NCI-H345 treated with DMSO at 0.1 percent for 48 hours (cell line): ENCODE measurements around the gene SNRPB2.
A peak's percentile ranks its signal among the peaks of the same experiment; 100 is the strongest.

Experiments
- DNase-seq: peaks from one replicate; lab custom pipeline; 2025; ENCODE audit not compliant: unreplicated experiment; lab: John Stamatoyannopoulos, UW

Gene SNRPB2

DNA sequence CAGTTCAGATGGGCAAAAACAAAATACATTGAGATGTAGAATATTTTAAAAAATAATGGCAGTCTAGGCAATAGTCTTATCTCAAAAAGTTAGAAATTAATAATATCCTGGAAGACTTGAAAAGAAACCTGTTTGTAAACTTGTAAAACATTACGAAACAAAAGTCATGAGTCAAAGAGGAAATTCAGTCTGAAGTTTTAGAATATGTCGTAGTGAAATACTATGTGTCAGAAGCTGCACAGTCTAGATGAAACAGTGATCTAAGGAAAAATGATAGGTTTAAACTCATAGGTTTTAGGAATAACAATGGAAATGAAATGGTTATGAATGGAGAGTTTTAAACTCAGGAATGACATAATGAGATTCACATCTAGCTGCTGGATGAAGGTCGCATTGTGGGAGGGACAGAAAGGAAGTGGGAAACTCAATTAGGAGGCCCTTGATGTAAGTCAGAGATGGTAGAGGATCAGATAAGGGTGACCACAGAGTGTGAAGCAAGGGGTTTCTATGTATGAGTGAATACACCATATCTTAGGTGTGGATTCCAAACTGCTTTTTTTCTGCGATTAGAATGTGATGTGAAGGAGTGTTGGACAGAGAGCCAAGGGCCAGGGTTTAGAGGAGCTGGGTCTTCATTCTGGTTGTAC lies 2.8 kb downstream of the SNRPB2 start:
- no peak for DNase-seq

DNA sequence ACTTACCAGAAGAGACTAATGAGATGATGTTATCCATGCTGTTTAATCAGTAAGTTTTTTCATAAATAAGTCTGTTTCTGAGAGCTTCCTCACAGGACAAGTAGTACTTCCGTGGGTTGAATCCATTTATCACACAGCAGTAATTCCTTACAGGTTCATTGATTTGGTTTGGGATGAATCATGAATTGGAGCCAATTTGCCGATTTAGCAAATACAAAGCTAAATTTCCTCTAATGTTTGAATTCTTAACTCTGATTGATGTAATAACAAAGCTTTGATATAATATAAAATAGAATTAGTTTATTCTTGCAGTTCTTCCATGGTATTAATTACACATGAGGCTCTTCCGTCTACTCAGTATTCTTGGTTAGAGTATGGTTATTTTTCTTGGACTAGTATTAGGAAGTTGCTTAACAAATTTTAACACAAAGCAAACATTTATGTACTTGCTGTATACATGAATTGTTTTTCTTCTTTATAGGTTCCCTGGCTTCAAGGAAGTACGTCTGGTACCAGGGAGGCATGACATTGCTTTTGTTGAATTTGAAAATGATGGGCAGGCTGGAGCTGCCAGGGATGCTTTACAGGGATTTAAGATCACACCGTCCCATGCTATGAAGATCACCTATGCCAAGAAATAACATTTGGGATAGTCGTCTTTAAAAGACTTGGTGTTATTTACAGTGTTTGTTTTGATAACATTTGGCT lies 10.7 kb downstream of the SNRPB2 start:
- no peak for DNase-seq

DNA sequence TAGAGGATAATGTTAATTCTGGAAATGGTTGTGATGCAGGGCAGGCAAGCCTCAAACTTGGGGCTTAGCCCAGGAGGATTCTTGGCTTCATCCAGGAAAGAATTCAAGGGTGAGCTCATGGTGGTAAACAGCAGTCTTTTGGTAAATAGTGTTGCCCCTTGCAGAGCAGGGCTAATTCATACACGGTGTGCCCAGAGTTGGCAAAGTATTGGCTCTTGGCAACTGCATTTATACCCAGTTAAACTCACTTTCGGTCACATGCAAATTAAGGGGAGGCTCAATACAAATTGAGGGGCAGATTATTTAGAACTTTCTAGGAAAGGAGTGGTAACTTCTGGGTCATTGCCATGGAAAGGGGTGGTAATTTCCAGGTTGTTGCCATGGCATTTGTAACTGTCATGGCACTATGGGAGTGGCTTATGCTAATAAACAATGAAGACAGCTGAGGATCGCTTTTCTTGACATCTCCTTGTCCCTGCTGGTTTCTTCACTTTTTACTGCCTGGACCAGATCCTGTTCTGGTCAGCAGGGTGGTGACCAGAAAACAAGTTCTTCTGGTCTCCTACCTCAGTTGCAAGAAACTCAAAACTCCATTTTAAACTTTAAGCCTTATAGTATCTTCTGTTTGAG lies 14.5 kb downstream of the SNRPB2 start:
- DNase-seq = no peak

DNA sequence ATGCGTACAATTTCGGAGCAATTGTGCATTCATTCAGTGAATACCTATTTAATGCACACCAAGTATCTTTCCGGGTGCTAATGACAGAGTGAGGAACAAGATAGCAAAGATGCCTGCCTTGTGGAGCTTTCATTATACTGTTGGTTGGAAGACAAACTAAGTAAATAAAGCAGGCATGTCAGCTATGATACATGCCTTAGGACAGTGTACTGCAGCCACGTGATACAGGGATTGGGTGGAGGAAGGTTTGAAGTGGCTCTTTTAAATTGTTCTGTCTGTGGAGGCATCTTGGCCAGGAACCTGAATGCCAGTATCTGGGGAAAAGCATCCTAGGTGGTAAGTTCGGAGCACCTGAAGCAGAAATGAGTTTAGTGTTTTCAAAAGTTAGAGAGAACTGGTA lies 15.4 kb downstream of the SNRPB2 start:
- no peak for DNase-seq

DNA sequence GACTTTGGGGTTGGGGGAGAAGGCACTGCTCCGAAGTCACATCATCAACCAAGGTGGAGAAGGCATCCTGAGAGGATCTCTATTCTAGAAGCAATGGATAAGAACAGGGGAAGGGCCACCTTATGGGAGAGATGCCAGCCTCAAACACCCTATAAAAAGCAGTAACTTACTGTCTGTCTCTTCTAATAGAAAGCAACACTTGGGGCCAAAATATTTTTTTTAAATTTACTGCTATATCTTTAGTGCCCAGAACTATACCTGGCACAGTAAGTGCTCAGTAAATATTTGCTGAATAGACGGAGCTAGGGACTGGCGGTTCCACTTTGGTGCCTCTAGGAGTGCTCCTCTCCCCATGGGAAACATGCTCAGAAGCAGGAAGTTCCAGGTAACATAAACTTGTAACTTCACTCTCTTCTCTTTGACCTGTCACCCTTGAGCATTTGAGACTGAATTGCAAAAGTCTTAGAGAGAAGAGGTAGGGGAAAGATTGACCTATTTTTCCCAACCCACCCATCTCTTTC lies 17.5 kb downstream of the SNRPB2 start:
- DNase-seq = peak; percentile 27

DNA sequence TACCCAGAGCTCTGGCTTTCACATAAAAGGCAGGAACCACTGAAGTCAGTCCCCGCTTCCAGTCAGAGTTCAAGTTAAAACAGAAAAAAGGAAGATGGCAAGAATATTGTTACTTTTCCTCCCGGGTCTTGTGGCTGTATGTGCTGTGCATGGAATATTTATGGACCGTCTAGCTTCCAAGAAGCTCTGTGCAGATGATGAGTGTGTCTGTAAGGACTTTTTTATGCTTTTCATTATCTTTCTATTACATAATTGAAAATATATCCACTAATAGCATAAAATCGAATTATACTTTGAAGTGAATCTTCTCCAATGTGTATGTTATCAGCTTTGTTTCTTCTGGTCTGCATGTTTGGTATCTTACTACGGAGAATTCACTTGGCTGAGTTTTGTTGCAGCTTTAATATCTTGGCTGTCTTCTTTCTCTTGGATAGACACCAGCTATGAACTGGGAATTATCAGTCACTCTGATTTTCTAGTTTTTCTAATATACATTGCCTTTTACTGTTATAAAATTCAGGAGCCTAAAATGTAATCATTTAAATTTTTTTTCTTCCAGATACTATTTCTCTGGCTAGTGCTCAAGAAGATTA lies 18.6 kb downstream of the SNRPB2 start, which contains the start of gene OTOR:
TSS of gene OTOR (plus strand) at position 51 of the 593 bp plus-strand sequence. CDS start at position 95, 44 bp downstream.
- DNase-seq = no peak

DNA sequence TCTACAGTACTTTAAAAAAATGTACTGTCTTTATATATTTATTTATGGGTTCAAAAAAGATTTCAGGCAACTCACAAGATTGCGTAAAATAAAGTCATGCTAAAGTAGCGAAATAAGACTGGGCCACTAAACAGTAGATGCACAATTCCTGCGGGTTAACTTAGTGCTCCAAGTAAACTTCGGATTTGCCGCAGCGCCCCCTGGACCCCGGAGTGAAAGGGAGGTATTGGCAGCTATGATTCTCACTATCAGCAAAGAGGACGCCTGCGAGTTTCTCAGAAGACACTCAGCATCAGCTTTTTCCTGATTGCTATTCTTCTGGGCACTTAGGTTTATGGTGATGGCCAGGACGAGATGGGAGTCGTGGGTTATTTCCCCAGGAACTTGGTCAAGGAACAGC lies 19.7 kb downstream of the SNRPB2 start:
- DNase-seq = no peak

DNA sequence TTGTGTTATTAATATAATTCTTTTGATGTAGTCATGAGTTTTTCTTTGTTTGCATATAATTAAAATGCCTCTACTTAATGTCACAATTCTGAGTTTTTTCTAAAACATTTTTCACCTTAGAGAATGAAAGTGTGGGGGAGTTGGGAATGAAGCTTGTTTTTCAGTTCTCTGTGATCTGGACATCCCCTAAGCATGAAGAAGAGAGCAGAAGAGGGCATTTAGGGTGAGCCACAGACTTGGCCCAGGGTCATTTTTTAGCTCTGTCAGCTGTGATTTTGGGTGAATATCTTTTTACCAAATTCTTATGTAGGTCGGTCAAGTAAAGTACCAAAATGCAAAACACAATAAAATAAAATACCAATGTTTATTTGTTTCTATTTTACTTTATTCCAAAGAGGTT lies 22.3 kb downstream of the SNRPB2 start:
- no peak for DNase-seq

DNA sequence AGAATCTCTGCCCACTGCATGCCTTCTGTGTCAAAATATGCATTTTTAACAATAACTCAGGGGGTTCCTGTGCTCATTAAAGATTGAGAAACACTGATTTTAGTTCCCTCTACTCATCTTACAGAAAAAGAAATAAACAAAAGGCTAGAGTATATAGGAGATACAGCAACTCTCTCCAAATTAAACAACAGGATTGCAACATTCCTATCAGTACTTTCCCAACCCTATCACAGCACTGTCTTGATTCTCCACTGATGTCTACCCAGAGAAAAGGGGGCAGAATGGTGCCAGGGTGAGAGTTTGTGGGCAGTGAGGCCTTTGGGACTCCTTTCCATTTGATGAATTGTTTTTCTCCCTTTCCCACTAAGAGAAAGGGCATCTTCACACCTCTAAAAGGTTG lies 23.1 kb downstream of the SNRPB2 start:
- DNase-seq = no peak

DNA sequence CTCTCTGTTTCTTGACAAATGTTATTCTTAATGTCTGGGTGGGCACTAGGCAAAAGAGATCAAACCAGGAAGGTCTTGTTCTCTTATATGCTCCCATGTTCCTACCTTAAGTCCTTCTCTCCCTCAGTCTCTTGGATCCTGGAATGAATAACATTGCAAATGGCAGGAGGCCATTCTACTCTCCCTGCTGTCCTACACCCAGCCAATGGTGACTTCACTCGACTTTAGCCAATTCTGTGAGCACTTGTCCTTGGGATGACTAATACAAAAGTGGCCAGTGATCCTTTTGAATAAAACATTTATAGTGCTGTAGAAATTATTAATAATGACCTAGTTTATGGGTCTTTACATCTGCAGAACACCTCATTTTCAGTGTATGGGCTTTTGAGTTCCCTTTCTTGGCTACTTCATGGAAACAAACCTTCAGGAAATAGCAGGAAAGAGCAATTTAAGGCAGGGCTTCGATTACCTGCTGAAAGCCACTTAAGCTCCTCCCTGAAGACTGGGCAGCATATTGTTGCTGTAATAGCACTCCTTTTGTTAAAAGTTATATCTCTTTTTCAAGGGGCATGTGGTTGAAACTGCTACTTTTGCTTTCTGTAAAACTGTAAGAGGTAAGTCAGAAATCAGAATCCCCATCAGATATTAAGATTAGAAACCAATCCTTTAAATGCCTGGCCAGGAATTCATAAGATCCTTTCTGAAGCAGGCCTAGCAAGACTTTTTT lies 28.8 kb downstream of the SNRPB2 start:
- no peak for DNase-seq

DNA sequence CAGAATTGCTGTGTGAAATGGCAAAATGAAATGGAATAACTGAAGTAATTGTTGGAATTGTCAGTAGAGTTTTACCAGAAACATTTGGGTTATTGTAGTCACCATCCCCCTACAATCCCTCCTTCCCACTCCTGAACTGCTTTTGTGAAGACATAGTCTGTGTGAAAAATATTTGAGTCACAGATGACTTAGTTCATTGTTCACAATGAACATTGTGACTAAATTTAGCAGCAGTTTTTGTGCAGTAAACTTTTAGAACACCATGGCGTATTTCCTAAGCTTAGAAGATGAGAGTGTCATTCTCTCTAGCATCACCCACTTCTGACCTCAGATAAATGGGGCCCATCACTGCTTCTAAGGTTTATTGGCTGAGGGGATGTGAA lies 29.3 kb downstream of the SNRPB2 start:
- DNase-seq = no peak

DNA sequence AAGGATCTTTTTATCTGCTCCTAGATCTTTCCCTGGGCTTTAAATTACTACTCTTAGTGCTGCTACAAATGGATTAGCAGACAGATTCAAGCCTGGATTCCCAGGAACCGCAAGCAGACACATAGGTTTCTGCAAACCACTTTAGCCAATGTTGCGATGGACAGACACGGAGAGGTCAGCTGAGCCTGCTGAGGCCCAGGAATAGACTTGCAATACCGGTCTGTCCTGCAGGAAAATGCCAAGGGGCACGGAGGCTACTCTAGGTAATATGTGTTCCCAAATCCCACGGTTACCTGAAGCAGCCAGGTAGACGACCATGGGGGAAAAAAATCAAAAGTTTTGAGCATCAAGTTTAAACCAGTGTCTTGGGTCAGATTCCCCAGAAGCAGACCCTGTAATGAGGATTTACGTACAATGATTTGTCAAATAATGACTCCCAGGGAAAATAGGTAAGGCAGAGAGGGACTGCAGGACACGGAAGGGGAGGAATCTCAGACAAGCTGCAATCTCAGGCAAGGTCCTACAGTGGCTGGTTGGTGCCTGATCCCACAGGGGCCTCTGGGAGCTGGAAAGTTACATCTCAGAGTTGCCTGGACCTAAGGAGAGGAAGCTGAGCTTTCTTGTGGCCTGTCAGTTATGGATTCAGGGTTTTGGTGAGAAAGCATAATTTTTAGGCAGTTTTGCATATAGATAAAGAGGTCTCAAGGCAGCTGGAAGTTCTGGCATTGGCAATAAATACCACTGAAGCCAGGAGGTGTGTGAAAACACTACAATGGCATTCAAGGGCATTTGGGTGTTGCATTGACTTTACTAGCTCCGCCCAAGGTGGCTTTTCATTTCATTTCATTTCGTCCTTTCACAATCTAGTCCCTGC lies 30.8 kb downstream of the SNRPB2 start:
- DNase-seq = no peak

DNA sequence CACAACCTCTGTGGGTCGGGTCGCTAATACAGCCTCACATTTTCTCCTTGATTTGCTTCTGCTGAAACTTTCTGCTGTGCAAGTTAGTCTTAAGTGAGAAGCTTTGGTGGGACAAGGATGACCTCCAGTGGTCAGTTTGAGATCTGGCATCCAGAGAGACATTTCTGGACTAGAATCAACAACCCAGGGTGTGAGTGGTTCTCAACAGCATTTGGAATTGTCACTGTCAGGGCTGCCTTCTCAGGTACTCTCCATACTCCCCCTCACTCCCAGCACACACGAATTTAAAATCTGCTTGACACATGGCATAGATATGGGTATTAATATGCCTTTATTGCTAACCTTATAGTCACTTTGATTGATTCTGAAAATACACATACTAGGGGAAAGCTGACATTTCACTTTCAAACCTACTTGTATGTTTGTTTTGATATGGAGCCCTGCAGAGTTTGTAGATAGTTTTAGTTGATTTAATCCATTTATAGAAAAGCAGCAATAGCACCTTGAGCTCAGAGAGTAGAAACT lies 31.5 kb downstream of the SNRPB2 start:
- DNase-seq = peak; percentile 84

DNA sequence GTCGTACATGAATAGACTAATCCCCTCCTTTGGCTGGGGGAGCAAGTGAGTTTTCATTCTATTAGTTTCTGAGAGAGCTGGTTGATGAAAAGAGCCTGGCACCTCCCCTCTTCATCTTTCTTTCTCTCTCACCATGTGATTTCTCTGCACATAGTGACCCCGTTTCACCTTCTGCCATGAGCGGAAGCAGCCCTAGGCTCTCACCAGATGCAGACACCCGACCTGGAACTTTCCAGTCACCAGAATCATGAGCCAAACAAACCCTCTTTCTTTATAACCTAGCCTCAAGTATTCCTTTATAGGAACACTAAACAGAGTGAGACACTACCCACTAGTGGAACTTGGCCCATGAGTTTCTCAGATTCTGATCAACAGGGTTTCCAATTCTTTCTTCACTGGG lies 34.7 kb downstream of the SNRPB2 start:
- no peak for DNase-seq

DNA sequence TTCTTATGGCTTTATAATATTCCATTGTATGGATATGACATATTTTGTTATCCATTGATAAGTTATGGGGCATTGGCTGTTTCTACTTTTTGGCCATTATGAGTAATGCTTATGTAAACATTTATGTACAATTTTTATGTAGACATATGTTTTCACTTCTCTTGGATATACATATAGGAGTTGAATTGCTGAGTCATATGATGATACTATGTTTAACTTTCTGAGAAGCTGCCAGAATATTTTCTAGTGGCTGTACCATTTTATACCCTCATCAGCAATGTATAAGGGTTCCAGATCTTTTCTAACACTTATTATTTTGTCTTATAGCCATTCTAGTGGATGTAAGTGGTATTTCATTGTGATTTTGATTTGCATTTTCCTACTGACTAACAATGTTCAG lies 41.4 kb downstream of the SNRPB2 start:
- DNase-seq = no peak

DNA sequence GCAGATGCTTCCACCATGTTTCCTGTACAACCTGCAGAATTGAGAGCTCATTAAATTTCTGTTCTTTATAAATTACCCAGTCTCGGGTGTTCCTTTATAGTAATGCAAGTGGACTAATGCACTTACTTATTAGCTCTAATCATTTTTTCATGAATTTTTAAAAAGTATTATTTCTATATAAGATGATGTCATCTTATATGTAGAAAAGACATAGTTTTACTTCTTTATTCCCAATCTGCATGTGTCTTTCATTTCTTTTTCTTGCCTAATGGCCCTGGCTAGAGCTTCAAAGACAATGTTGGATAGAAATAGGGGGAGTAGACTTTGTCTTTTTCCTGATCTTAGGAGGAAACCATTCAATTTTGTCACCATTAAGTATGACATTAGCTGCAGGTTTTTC lies 46.1 kb downstream of the SNRPB2 start:
- DNase-seq = no peak

DNA sequence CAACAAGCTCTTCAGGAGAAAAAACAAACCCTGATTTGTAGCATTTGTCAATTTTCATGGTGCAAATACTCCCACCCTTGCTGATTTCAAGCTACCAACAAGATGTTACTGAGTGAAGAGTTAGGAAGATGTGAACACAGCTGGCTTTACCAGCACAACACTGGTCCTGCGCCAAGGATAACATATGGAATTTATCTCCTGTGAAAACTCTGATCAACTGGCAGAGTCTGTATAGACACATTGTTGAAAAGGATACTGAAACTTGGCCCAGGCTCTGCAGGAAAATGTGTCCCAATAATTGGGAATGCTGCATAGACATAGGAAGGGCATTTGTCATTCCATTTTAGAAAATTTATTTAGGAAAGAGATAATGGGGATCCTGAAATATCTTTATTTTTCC lies 47.3 kb downstream of the SNRPB2 start:
- DNase-seq = no peak

DNA sequence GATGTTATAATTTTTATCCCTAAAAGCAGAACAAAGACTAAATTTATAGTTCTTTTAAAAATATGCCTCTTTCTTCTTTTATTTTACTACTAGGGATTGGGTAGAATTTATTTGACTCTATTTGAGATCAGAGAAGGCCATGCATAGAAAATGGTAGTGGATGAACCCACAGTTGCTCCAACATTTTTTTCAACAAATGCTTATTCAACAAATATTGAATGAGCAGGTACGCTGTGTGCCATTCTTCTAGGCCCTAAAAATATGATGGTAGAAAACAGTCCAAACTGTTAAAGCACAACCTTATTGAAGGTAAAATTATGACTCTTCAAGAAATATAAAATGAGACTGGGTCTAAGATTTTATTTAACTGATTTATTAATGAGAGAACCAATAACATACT lies 48.3 kb downstream of the SNRPB2 start:
- no peak for DNase-seq

DNA sequence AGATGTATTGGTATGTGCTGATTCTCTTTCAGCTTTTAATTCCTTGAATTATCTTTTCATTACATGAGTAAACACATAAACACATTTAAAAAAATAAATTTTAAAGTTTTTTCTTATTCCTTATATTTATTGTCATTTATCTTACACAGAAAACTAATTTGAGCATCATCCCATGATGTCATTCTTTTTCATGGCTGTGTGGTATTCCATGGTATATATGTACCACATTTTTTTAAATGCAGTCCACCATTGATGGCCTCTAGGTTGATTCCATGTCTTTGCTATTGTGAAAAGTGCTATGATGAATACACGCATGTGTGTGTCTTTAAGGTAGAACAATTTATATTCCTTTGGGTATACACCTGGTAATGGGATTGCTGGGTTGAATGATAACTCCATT lies 51.7 kb downstream of the SNRPB2 start:
- no peak for DNase-seq

DNA sequence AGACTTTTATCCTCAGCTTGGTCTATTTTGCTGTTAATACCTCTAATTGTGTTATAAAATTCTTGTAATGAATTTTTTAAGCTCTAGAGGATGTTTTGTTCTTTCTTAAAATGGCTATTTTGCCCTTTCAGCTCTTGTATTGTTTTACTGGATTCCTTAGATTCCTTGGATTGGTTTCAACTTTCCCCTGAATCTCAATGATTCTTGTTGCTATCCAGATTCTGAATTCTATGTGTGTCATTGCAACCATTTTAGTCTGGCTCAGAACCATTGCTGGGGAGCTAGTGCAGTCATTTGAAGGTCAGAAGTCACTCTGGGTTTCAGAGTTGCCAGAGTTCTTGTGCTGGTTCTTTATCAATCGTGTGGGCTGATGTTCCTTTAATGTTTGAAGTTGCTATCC lies 55.4 kb downstream of the SNRPB2 start:
- no peak for DNase-seq
